Hypothalamus (tissue), 51 donors: Measurements from ENCODE around the gene ARIH2.
"Not testable (repeated sequence)": the region's sequence is repeated elsewhere in the genome, so short reads cannot be mapped to it uniquely, and the experiment has no call there.

Source experiments
- DNase-seq, 51 donors: peaks; one replicate each; lab custom pipeline; 2025; lab: John Stamatoyannopoulos, UW

Gene ARIH2

GRCh38 chr3:48999085-48999858, 80.6 kb downstream of the ARIH2 start:
- DNase-seq = no peak

DNA sequence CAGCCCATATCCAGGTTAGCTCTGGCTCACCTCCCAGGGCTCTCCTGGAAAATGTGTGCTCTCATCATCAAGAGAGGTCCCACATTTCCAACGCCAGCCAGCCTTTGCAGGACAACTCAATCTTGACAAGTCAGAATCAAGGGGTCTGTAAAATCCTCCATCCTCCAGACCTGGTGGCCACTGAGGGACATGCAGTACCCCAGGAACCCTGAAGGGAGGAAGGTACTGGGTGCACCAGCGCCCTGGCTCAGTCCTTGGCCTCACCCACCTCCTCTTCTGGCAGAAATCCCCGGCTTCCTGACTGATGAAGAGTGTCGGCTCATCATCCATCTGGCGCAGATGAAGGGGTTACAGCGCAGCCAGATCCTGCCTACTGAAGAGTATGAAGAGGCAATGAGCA, 82.5 kb downstream of the ARIH2 start:
- no peak for DNase-seq

DNA sequence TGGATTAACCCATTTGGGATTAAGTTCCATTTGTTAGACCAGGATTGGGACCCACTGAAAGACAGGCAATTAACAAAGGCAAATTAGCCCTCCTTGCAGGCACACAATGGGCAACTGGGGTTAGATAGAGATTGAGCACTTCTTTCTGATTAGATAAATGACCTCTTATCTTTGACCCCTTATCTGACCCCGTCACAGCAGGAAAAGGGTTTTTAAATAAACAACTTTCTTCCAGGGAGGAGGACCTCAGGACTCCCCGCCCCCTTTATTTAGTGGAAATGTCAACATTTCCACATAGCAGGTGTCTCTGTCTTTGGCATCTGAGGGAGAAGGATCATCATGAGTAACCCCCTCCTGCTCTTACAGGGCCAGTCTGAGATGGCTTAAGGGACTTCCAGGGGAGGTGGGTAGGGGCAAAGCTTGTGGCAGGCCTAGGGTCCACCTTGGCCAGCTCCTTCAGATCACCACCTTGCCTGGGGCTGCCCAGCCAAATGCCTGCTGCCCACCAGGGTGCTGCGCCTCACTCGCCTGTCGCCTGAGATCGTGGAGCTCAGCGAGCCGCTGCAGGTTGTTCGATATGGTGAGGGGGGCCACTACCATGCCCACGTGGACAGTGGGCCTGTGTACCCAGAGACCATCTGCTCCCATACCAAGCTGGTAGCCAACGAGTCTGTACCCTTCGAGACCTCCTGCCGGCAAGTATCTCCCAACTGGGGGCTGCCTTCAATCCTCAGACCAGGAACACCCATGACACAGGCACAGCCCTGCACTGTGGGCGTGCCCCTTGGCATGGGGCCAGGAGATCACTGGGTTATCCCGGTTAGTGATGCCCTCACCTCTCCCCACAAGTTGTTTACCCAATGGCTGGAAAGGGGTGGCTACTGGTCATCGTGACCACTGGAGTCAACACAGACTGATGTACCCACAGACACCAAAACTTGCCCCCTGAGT, 86.0 kb downstream of the ARIH2 start:
- DNase-seq = no peak

GRCh38 chr3:49005303-49005680, 86.7 kb downstream of the ARIH2 start:
- DNase-seq = no peak

GRCh38 chr3:49005998-49006397, 87.4 kb downstream of the ARIH2 start:
- DNase-seq = no peak

DNA sequence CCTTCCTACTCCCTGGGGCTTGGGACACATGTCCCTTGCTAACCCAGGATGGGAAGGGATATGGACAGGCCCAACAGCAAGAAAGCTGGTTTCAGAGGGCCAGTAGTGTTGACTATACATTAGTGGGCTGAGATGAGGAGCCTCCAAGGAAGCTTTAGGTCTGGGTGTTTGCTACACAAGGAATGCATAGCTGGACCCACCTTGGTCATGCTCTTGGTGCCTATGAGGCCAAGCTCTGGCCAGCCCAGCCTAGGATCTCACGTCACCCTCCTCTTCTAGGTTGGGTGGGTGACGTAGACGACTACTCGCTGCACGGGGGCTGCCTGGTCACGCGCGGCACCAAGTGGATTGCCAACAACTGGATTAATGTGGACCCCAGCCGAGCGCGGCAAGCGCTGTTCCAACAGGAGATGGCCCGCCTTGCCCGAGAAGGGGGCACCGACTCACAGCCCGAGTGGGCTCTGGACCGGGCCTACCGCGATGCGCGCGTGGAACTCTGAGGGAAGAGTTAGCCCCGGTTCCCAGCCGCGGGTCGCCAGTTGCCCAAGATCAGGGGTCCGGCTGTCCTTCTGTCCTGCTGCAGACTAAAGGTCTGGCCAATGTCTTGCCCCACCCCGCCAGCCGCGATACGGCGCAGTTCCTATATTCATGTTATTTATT, 87.9 kb downstream of the ARIH2 start:
- DNase-seq = peak in 30 of 51 donors; percentile 35 to 77 (median 60)

DNA sequence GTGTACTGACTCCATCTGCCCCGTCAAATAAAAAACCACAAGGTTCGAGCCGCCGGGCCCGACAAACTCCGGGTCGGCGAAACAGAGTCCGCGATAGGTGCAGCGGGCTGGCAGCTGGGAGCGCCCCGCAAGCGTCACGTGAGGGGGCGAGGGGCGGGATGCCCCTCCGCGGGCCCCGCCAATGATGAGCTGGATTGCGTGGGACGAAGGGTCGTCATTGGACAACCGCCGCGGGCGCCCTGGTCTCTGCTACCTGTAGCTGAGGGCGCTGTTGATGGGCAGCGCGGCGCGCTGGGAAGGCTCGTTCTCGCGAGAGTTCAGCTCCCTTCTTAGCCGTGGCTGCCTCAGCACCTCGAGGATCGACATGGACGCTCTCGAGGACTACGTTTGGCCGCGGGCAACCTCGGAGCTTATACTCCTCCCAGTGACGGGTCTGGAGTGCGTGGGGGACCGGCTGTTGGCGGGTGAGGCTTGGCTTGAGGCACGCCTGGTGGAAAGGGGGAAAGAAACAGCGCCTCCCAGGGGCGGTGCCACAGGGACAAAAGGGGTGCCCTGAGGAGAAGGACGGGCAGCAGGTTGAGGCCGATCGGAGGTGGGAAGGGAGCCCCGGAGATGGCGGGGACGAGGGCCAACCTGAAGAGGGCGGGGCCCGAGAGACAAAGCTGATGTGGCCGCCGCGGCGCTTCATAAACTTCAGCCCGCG, 88.6 kb downstream of the ARIH2 start, which contains the start of gene WDR6:
Gene WDR6 (plus strand): TSS at position 324 of the 703 bp plus-strand sequence. CDS start 41 bp downstream, at position 365.
- DNase-seq = peak; percentile 66 to 98 (median 95)

DNA sequence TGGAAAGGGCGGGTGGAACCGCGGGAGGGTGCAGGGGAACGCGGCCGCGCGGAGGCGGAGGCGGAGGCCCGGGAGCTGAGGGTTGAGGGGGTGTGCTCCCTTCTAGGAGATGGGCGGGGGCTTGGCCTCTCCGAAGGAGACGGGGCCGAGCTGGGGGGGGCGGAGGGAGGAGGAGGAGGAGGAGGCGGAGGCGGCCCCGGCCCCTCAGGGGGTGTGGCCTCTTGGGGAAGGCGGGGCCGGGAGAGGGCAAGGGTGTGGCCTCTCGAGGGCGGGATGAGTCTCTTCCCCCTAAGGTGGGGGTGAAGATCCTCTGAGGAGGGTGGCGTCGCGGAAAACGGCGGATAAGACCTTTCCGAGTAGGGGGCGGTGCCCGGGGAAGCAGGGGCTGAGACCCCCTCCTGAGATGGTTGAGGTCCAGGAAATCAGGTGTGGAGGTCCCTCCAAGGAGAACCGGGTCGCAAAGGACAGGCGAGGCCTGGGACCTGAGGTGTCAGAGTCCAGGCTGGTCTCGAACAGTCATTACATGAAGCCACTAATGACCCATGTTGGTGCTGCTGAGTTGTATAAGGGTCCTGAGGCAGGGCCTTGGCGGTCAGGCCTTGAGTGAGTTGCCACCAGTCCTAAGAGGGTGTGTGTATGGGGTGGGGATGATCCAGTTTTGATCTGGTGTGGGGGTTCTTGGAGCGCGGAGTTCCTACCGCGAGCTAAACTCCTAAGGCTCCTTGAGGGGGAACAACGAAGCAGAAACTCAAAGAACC, 89.3 kb downstream of the ARIH2 start:
- peak in 48 of 51 donors; percentile 25 to 90 (median 71) for DNase-seq

DNA sequence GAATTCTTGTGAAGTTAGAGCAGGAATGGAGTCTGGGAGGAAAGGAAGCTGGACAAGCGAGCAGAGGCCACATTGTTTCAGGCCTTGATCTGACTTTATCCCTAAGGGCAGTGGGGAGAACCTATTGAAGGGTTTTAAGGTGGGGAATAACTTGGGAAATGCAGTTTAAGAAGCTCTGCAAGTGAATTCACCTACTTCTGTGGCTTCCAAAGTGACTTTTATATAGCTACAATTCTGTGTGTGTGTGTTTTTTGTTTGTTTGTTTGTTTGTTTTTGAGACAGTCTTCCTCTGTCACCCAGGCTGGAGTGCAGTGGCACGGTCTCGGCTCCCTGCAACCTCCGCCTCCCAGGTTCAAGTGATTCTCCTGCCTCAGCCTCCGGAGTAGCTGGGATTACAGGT, 90.0 kb downstream of the ARIH2 start:
- DNase-seq = not testable (repeated sequence)

- no peak for DNase-seq
Measured at GRCh38 chr3:49009396-49009795, 90.8 kb downstream of the ARIH2 start.

DNA sequence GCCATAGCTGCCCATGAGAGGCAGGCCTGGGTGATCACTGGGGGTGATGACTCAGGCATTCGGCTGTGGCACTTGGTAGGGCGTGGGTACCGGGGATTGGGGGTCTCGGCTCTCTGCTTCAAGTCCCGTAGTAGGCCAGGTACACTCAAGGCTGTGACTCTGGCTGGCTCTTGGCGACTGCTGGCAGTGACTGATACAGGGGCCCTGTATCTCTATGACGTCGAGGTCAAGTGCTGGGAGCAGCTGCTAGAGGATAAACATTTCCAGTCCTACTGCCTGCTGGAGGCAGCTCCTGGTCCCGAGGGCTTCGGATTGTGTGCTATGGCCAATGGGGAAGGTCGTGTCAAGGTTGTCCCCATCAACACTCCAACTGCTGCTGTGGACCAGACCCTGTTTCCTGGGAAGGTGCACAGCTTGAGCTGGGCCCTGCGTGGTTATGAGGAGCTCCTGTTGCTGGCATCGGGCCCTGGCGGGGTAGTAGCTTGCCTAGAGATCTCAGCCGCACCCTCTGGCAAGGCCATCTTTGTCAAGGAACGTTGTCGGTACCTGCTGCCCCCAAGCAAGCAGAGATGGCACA, 93.9 kb downstream of the ARIH2 start:
- no peak for DNase-seq

DNA sequence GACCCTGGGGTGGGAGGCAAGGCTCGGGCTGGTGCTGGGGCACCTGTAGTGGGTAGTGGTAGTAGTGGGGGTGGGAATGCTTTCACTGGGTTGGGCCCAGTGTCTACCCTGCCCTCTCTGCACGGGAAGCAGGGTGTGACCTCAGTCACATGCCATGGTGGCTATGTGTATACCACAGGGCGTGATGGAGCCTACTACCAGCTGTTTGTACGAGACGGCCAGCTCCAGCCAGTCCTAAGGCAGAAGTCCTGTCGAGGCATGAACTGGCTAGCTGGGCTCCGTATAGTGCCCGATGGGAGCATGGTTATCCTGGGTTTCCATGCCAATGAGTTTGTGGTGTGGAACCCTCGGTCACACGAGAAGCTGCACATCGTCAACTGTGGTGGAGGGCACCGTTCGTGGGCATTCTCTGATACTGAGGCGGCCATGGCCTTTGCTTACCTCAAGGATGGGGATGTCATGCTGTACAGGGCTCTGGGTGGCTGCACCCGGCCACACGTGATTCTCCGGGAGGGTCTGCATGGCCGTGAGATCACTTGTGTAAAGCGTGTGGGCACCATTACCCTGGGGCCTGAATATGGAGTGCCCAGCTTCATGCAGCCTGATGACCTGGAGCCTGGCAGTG, 94.6 kb downstream of the ARIH2 start:
- DNase-seq = no peak

DNA sequence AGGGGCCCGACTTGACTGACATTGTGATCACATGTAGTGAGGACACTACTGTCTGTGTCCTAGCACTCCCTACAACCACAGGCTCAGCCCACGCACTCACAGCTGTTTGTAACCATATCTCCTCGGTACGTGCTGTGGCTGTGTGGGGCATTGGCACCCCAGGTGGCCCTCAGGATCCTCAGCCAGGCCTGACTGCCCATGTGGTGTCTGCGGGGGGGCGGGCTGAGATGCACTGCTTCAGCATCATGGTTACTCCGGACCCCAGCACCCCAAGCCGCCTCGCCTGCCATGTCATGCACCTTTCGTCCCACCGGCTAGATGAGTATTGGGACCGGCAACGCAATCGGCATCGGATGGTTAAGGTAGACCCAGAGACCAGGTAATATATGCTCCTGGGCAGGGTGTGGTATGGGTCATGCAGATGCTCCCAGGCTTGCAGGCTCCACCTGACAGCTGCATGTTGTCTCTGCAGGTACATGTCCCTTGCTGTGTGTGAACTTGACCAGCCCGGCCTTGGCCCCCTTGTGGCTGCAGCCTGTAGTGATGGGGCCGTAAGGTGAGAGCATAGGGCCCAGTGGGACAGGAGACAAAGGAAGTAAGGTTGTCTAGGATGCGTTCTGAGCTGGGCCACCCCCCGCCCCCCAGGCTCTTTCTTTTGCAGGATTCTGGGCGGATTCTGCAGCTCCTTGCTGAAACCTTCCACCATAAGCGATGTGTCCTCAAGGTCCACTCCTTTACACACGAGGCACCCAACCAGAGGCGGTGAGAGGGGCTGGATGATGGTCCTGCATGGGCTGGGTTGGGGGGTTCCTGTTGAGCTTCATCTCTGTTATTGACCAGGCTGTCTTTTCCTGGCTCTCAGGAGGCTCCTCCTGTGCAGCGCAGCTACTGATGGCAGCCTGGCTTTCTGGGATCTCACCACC, 95.4 kb downstream of the ARIH2 start:
- no peak for DNase-seq

DNA sequence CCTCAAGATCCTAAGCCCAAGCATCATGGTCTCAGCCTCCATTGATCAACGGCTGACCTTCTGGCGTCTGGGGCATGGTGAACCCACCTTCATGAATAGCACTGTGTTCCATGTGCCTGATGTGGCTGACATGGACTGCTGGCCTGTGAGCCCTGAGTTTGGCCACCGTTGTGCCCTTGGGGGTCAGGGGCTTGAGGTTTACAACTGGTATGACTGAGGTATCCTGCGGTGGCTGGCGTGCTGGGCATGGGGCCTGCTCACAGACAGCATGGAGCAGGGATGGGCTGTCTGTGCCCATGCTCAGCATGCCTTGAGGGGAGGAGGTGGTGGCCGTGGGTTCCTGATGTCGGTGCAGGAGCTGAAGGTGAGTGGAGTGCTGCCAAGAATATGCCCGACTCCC, 96.4 kb downstream of the ARIH2 start:
- no peak for DNase-seq

GRCh38 chr3:49015765-49016164, 97.1 kb downstream of the ARIH2 start:
- DNase-seq = no peak

- DNase-seq = no peak
Measured at GRCh38 chr3:49016414-49017228, 98.0 kb downstream of the ARIH2 start.
